Subcutaneous abdominal adipose tissue (tissue), 5 donors: ENCODE data around the gene NPRL2.

Source experiments
- H3K27ac ChIP-seq: one replicate; pipeline ENCODE4 v1.7.0; 2013; ENCODE audit warnings: low read depth, mild to moderate bottlenecking, inconsistent platforms, low read length, moderate library complexity
- H3K27me3 ChIP-seq, 5 donors: one replicate each; pipeline ENCODE4 v1.7.0; 2013; ENCODE audit warnings: low read length in 5 of 5, inconsistent platforms in 1 of 5; ENCODE audit not compliant: control insufficient read depth in 5 of 5, insufficient read depth in 4 of 5
- H3K36me3 ChIP-seq, 5 donors: one replicate each; pipeline ENCODE4 v1.7.0; 2013; ENCODE audit warnings: low read length in 5 of 5; ENCODE audit not compliant: control insufficient read depth in 5 of 5, insufficient read depth in 5 of 5
- H3K4me1 ChIP-seq, 5 donors: one replicate each; pipeline ENCODE4 v1.7.0; 2013; ENCODE audit warnings: low read length in 5 of 5, mild to moderate bottlenecking in 3 of 5, moderate library complexity in 1 of 5; ENCODE audit not compliant: control insufficient read depth in 5 of 5, insufficient read depth in 5 of 5
- H3K4me3 ChIP-seq, 5 donors: one replicate each; pipeline ENCODE4 v1.7.0; 2013; ENCODE audit warnings: low read length in 5 of 5, low read depth in 1 of 5
- H3K9ac ChIP-seq, 5 donors: one replicate each; pipeline ENCODE4 v1.7.0; 2013; ENCODE audit warnings: low read length in 5 of 5, mild to moderate bottlenecking in 4 of 5, moderate library complexity in 3 of 5
- H3K9me3 ChIP-seq, 5 donors: one replicate each; pipeline ENCODE4 v1.7.0; 2013; ENCODE audit warnings: low read length in 5 of 5; ENCODE audit not compliant: control insufficient read depth in 5 of 5
- donor health status: healthy.
- donor health status: healthy.
- donor health status: healthy.
- donor health status: healthy.
- donor health status: healthy.

The NPRL2 gene

GRCh38 chr3:50353245-50354004 lies 2.9 kb upstream of the NPRL2 start:
- no peaks in the 10 kb centered on the region for H3K9me3 ChIP-seq
- H3K27ac ChIP-seq, result peak overlapping the region; percentile 16
- H3K4me3 ChIP-seq, result no peak overlapping the region
- peak overlapping the region in 1 of 5 donors; percentile 5 for H3K9ac ChIP-seq
- peaks cover 33 to 68% (median 58%) of the 10 kb centered on the region in 5 donors for H3K4me1 ChIP-seq
- peaks cover 0 to 51% (median 46%) of the 10 kb centered on the region in 5 donors for H3K36me3 ChIP-seq
- H3K27me3 ChIP-seq, result no peaks in the 10 kb centered on the region

GRCh38 chr3:50352781-50353180 lies 2.2 kb upstream of the NPRL2 start:
- H3K9me3 ChIP-seq, result no peaks in the 10 kb centered on the region
- no peak overlapping the region for H3K9ac ChIP-seq
- peaks cover 0 to 53% (median 51%) of the 10 kb centered on the region in 5 donors for H3K36me3 ChIP-seq
- no peaks in the 10 kb centered on the region for H3K27me3 ChIP-seq
- H3K4me3 ChIP-seq, result no peak overlapping the region
- peak overlapping the region; percentile 16 for H3K27ac ChIP-seq
- peaks cover 27 to 61% (median 52%) of the 10 kb centered on the region in 5 donors for H3K4me1 ChIP-seq

GRCh38 chr3:50351323-50351697 lies 735 bp upstream of the NPRL2 start:
- H3K9me3 ChIP-seq, result no peaks in the 10 kb centered on the region
- peak overlapping the region; percentile 86 for H3K27ac ChIP-seq
- H3K27me3 ChIP-seq, result no peaks in the 10 kb centered on the region
- H3K4me3 ChIP-seq, result peak overlapping the region; percentile 84 to 99 (median 92)
- peaks cover 0 to 51% (median 48%) of the 10 kb centered on the region in 5 donors for H3K36me3 ChIP-seq
- H3K4me1 ChIP-seq, result peaks cover 16 to 47% (median 39%) of the 10 kb centered on the region in 5 donors
- peak overlapping the region in 3 of 5 donors; percentile 76 to 92 (median 89) for H3K9ac ChIP-seq

- peak overlapping the region; percentile 82 to 99 (median 92) for H3K4me3 ChIP-seq
- H3K9me3 ChIP-seq, result no peaks in the 10 kb centered on the region
- no peaks in the 10 kb centered on the region for H3K27me3 ChIP-seq
- H3K4me1 ChIP-seq, result peaks cover 10 to 45% (median 36%) of the 10 kb centered on the region in 5 donors
- H3K9ac ChIP-seq, result peak overlapping the region; percentile 71 to 92 (median 76)
- H3K36me3 ChIP-seq, result peaks cover 0 to 41% (median 39%) of the 10 kb centered on the region in 5 donors
- peak overlapping the region; percentile 86 for H3K27ac ChIP-seq
Measured at GRCh38 chr3:50350213-50350526, 405 bp downstream of the NPRL2 start.

GRCh38 chr3:50347187-50347813 lies 3.3 kb downstream of the NPRL2 start:
- Histone ChIP-seq H3K9ac (no peak overlapping the region), H3K9me3 (no peaks in the 10 kb centered on the region), H3K27me3 (no peaks in the 10 kb centered on the region), H3K4me3 (no peak overlapping the region), H3K27ac (no peak overlapping the region), H3K4me1 (peaks cover 12 to 41% (median 37%) of the 10 kb centered on the region in 5 donors), H3K36me3 (peaks cover 0 to 17% (median 14%) of the 10 kb centered on the region in 5 donors)

- Histone ChIP-seq H3K27ac (no peak within 1 kb of the TSS), H3K27me3 (no peaks in the 10 kb centered on the region), H3K9ac (peak within 1 kb of the TSS in 2 of 5 donors; percentile 42 to 63), H3K4me1 (peaks cover 6 to 42% (median 40%) of the 10 kb centered on the region in 5 donors), H3K36me3 (peaks cover 0 to 17% (median 14%) of the 10 kb centered on the region in 5 donors), H3K9me3 (no peaks in the 10 kb centered on the region), H3K4me3 (peak within 1 kb of the TSS; percentile 11 to 58 (median 48))
Measured at GRCh38 chr3:50345586-50346234, 4.9 kb downstream of the NPRL2 start, which contains the start of gene ZMYND10. Gene ZMYND10 (minus strand): TSS chr3:50345732. CDS start chr3:50345579, 153 bp downstream.

- Histone ChIP-seq H3K9me3 (no peaks in the 10 kb centered on the region), H3K36me3 (peaks cover 0 to 17% (median 14%) of the 10 kb centered on the region in 5 donors), H3K4me1 (peaks cover 5 to 43% (median 41%) of the 10 kb centered on the region in 5 donors), H3K27me3 (no peaks in the 10 kb centered on the region), H3K4me3 (peak overlapping the region in 1 of 5 donors; percentile 58), H3K27ac (no peak overlapping the region), H3K9ac (peak overlapping the region in 1 of 5 donors; percentile 63)
Measured at GRCh38 chr3:50345008-50345407, 5.6 kb downstream of the NPRL2 start.

- Histone ChIP-seq H3K9ac (no peak overlapping the region), H3K9me3 (no peaks in the 10 kb centered on the region), H3K27ac (no peak overlapping the region), H3K27me3 (no peaks in the 10 kb centered on the region), H3K4me1 (peaks cover 4 to 51% (median 49%) of the 10 kb centered on the region in 5 donors), H3K36me3 (peaks cover 0 to 7% (median 4%) of the 10 kb centered on the region in 5 donors), H3K4me3 (no peak overlapping the region)
Measured at GRCh38 chr3:50342813-50343633, 7.6 kb downstream of the NPRL2 start.

- no peak overlapping the region for H3K27ac ChIP-seq
- H3K27me3 ChIP-seq, result no peaks in the 10 kb centered on the region
- no peak overlapping the region for H3K9ac ChIP-seq
- no peaks in the 10 kb centered on the region for H3K36me3 ChIP-seq
- peak overlapping the region in 1 of 5 donors; percentile 71 for H3K4me3 ChIP-seq
- no peaks in the 10 kb centered on the region for H3K9me3 ChIP-seq
- H3K4me1 ChIP-seq, result peaks cover 6 to 58% (median 52%) of the 10 kb centered on the region in 5 donors
Measured at GRCh38 chr3:50341996-50342650, 8.5 kb downstream of the NPRL2 start.
